Heart left ventricle (tissue), 16 donors: ENCODE measurements around the gene SMARCB1. TPM values are rescaled to one million over a fixed set of nuclear protein-coding genes. Genes with fewer than 3 reads are reported as not detected.

Experiments used
- ATAC-seq, 4 donors: fragments of 200-7000 bp; cut with Tn5 transposase; one replicate each; pipeline ENCODE4 v1.9.1; 2020 to 2022; ENCODE audit warnings: moderate library complexity in 4 of 4, mild to moderate bottlenecking in 3 of 4, moderate number of reproducible peaks in 1 of 4
- DNase-seq, 5 donors: peaks; one replicate each; pipeline ENCODE4 v3.0.0-alpha.2; 2020
- H3K27ac ChIP-seq, 12 donors: fragments of 200-600 bp; sonication (generic) in 4 of 12; one replicate each; pipeline versions ENCODE4 v1.5.0 to v1.8.0; 2016 to 2022; ENCODE audit warnings: mild to moderate bottlenecking in 2 of 12
- H3K27me3 ChIP-seq, 9 donors: fragments of 200-600 bp; sonication (generic) in 2 of 9; one replicate each; pipeline versions ENCODE4 v1.5.1 to v1.8.0; 2016 to 2022; ENCODE audit warnings: mild to moderate bottlenecking in 3 of 9
- H3K36me3 ChIP-seq, 9 donors: fragments of 200-600 bp; sonication (generic) in 2 of 9; one replicate each; pipeline versions ENCODE4 v1.5.0 to v1.8.0; 2018 to 2022; ENCODE audit warnings: mild to moderate bottlenecking in 2 of 9
- H3K4me1 ChIP-seq, 12 donors: fragments of 200-600 bp; sonication (generic) in 4 of 12; one replicate each; pipeline versions ENCODE4 v1.5.0 to v1.8.0; 2016 to 2022; ENCODE audit warnings: mild to moderate bottlenecking in 3 of 12
- H3K4me3 ChIP-seq, 12 donors: fragments of 200-600 bp; sonication (generic) in 4 of 12; one replicate each; pipeline versions ENCODE4 v1.5.0 to v1.8.0; 2017 to 2022; ENCODE audit warnings: mild to moderate bottlenecking in 9 of 12, moderate library complexity in 4 of 12
- H3K9me3 ChIP-seq, 12 donors: fragments of 200-600 bp; sonication (generic) in 4 of 12; one replicate each; pipeline versions ENCODE4 v1.5.0 to v1.8.0; 2016 to 2022; ENCODE audit warnings: mild to moderate bottlenecking in 1 of 12
- CTCF ChIP-seq, 12 donors: fragments of 200-600 bp; sonication (generic) in 4 of 12; IDR thresholded peaks; one replicate each; pipeline versions ENCODE4 v1.5.0 to v1.8.0; 2018 to 2022; ENCODE audit warnings: antibody characterized with exemption in 12 of 12, mild to moderate bottlenecking in 5 of 12
- POLR2A ChIP-seq, 2 donors: fragments of 450-650 bp; IDR thresholded peaks; one replicate each; pipeline ENCODE4 v1.6.1; 2017; ENCODE audit warnings: antibody characterized with exemption in 2 of 2, mild to moderate bottlenecking in 2 of 2, moderate library complexity in 2 of 2
- WGBS, 4 donors: extraction: QIAGEN DNeasy Blood & Tissue Kit in 2 of 4; methylation state at CpG; one replicate each; pipeline versions ENCODE4 v1.1.5 to v1.1.7; 2013 to 2018; 5-methylcytosine and 5-hydroxymethylcytosine counted together
- intact Hi-C, 10 donors: fragments of 100-400 bp; cut with DNase I; formaldehyde crosslinking; loops; one replicate each; pipeline versions ENCODE4 v1.11.1 to v1.14.2; 2022
- polyA plus RNA-seq, 2 donors: library from polyadenylated mRNA; stranded (reverse); fragments of 200-250 nt; gene quantifications; one replicate each; pipeline ENCODE4 v1.2.3, GENCODE V29; 2013
- total RNA-seq, 9 donors: library from RNA; depleted of rRNA in 2 of 9; stranded (reverse); fragments of >200 nt in 2 of 9; fragmentation: NEBNext Ultra II Directional in 3 of 9; extraction: Animal tissue kit (Norgen Biotek cat#: 25700) in 3 of 9; gene quantifications; one replicate each; pipeline versions ENCODE4 v1.1.0 to v1.2.4, GENCODE V29; 2016 to 2023
- donor health status: ischemic (EF 13 %, LVEDD 7.1; RV severe dilation, severe dysfunction).
- donor health status: healthy with polysubstance abuse.
- donor health status: DM: no; HTN: yes; CAD: no.
- donor health status: DM: no; HTN: no; CAD: no.
- donor health status: ischemic (EF 25% LVEDD 6.9; RV normal size, moderate dysfunction).
- donor health status: ischemic (EF 25% LVEDD 5.7; RV mildly dilated, moderate dysfunction).
- donor health status: healthy.
- donor health status: DM: yes; HTN: yes; CAD: no.
- donor health status: ischemic (EF 35%, LVEDD 5.7; RV mildly dilated, moderate dysfunction).
- donor health status: nonischemic (EF 11% LVEDD 7.7; RV severe dilation, severe dysfunction).
- donor health status: DM: yes; HTN: yes; CAD: no.
- donor health status: PGD.
- donor health status: ischemic (EF 29% LVEDD 5.4; RV normal size, mild dysfunction).
- donor health status: nonischemic (EF 23%, LVEDD 6.1; RV moderate dilation, normal function).

SMARCB1 gene
- total and polyA plus RNA-seq, 11 donors, result 30.2 to 75.3 (median 45.6) TPM

- H3K36me3 ChIP-seq, result peaks cover 0 to under 1% (median 0%) of the 10 kb centered on the region in 9 donors
- H3K4me3 ChIP-seq, result no peak overlapping the region
- no peak for TF ChIP-seq POLR2A (IDR thresholded peaks at IDR 0.05)
- TF ChIP-seq CTCF (IDR thresholded peaks at IDR 0.05), result no peak
- no peaks in the 10 kb centered on the region for H3K9me3 ChIP-seq
- intact Hi-C loops, result loop anchor here in 1 of 10 donors (10.0 kb wide), 1 partner anchor 479 kb away; no protein-coding TSS in a partner anchor
- 77 to 83% (median 82%) methylated on average over 3 of the region's 3 CpGs for WGBS, 4 donors
- H3K27me3 ChIP-seq, result peaks cover 0 to 3% (median 0%) of the 10 kb centered on the region in 9 donors
- peaks cover 0 to 54% (median 30%) of the 10 kb centered on the region in 12 donors for H3K4me1 ChIP-seq
- peak overlapping the region in 3 of 12 donors; percentile 6 to 31 (median 15) for H3K27ac ChIP-seq
- DNase-seq (no peak), ATAC-seq (peak in 1 of 4 donors; percentile 32)
These were observed 10.9 kb upstream of the SMARCB1 start for GRCh38 chr22:23775779-23776375.

- ATAC-seq (peak; percentile 45 to 73 (median 64)), DNase-seq (peak; percentile 66 to 83 (median 72))
- Histone ChIP-seq H3K9me3 (no peaks in the 10 kb centered on the region), H3K27ac (peak overlapping the region in 4 of 12 donors; percentile 4 to 63 (median 40)), H3K36me3 (peaks cover 0 to 7% (median 0%) of the 10 kb centered on the region in 9 donors), H3K4me3 (no peak overlapping the region), H3K27me3 (peaks cover 0 to 2% (median 0%) of the 10 kb centered on the region in 9 donors), H3K4me1 (peaks cover 0 to 39% (median 21%) of the 10 kb centered on the region in 12 donors)
- WGBS, 4 donors, result 61 to 75% (median 66%) methylated on average over 9 to 11 of the region's 11 CpGs
- intact Hi-C loops, result loop anchor here in 1 of 10 donors (10.0 kb wide), 1 partner anchor 477 kb away; no protein-coding TSS in a partner anchor
- no peak for TF ChIP-seq CTCF (IDR thresholded peaks at IDR 0.05)
- TF ChIP-seq POLR2A (IDR thresholded peaks at IDR 0.05), result no peak
These were observed 8.8 kb upstream of the SMARCB1 start for GRCh38 chr22:23777776-23778576.

GRCh38 chr22:23778577-23778900 lies 8.2 kb upstream of the SMARCB1 start:
- Histone ChIP-seq H3K36me3 (peaks cover 0 to 7% (median 0%) of the 10 kb centered on the region in 9 donors), H3K27ac (no peak overlapping the region), H3K4me3 (no peak overlapping the region), H3K4me1 (peaks cover 0 to 34% (median 16%) of the 10 kb centered on the region in 12 donors), H3K9me3 (no peaks in the 10 kb centered on the region), H3K27me3 (no peaks in the 10 kb centered on the region)
- intact Hi-C loops, result loop anchor here in 1 of 10 donors (10.0 kb wide), 1 partner anchor 476 kb away; no protein-coding TSS in a partner anchor
- no peak for DNase-seq
- TF ChIP-seq POLR2A (IDR thresholded peaks at IDR 0.05), result no peak
- TF ChIP-seq CTCF (IDR thresholded peaks at IDR 0.05), result no peak
- WGBS, 4 donors, result 69 to 83% (median 78%) methylated on average over 3 of the region's 3 CpGs
- no peak for ATAC-seq

- H3K9me3 ChIP-seq, result no peaks in the 10 kb centered on the region
- no peak overlapping the region for H3K27ac ChIP-seq
- no peak for ATAC-seq
These were observed 7.7 kb upstream of the SMARCB1 start for GRCh38 chr22:23779083-23779482.

More at GRCh38 chr22:23779083-23779482, 7.7 kb upstream of the SMARCB1 start:
- DNase-seq, result no peak
- WGBS, 4 donors, result 92 to 94% (median 93%) methylated on average over 15 to 16 of the region's 16 CpGs
- Histone ChIP-seq H3K4me1 (peaks cover 0 to 28% (median 12%) of the 10 kb centered on the region in 12 donors), H3K27me3 (no peaks in the 10 kb centered on the region), H3K4me3 (no peak overlapping the region), H3K36me3 (peaks cover 0 to 7% (median 0%) of the 10 kb centered on the region in 9 donors)
- intact Hi-C loops, result loop anchor here in 1 of 10 donors (10.0 kb wide), 1 partner anchor 476 kb away; no protein-coding TSS in a partner anchor
- TF ChIP-seq CTCF (IDR thresholded peaks at IDR 0.05), result no peak
- no peak for TF ChIP-seq POLR2A (IDR thresholded peaks at IDR 0.05)
